Fibroblast of mammary gland (primary cell): ENCODE results near the gene C22orf15.

Experiments
- DNase-seq: peaks from one replicate; pipeline ENCODE4 v3.0.0-alpha.2; 2010; ENCODE audit warnings: low read depth
- H3K4me3 ChIP-seq: 2 replicates; pipeline ENCODE4 v1.5.1; 2011; ENCODE audit warnings: low read depth, mild to moderate bottlenecking, low read length, moderate library complexity; ENCODE audit not compliant: control insufficient read depth
- TF ChIP-seq, protein P1 (sequence below): conservative IDR thresholded peaks from 2 replicates; pipeline ENCODE4 v1.5.1; 2011; ENCODE audit warnings: low read depth, low read length, inconsistent platforms; ENCODE audit not compliant: control insufficient read depth, insufficient read depth

The C22orf15 gene

DNA sequence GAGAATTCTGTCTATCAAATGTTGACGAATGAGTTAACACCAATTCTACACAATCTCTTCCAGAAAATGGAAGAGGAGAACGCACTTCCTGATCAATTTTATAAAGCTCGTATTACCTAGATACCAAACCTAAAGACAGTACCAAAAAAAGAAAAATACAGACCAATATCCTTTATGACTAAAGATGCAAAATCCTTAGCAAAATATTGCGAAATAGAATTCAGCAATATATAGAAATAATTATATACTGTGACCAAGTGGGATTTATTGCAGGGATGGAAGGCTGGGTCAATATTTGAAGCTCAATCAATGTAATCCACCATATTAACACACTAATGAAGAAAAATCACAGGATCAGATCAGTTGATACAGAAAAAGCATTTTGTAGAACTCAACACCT lies 49.6 kb downstream of the C22orf15 start:
- TF ChIP-seq, protein P1, sequence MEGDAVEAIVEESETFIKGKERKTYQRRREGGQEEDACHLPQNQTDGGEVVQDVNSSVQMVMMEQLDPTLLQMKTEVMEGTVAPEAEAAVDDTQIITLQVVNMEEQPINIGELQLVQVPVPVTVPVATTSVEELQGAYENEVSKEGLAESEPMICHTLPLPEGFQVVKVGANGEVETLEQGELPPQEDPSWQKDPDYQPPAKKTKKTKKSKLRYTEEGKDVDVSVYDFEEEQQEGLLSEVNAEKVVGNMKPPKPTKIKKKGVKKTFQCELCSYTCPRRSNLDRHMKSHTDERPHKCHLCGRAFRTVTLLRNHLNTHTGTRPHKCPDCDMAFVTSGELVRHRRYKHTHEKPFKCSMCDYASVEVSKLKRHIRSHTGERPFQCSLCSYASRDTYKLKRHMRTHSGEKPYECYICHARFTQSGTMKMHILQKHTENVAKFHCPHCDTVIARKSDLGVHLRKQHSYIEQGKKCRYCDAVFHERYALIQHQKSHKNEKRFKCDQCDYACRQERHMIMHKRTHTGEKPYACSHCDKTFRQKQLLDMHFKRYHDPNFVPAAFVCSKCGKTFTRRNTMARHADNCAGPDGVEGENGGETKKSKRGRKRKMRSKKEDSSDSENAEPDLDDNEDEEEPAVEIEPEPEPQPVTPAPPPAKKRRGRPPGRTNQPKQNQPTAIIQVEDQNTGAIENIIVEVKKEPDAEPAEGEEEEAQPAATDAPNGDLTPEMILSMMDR = no peak
- no peak overlapping the region for H3K4me3 ChIP-seq
- no peak for DNase-seq
